Skeletal muscle tissue (tissue), 4 donors: ENCODE measurements around the gene MAGI1. TPM values are rescaled to one million over a fixed set of nuclear protein-coding genes. Genes with fewer than 3 reads are reported as not detected.

Experiments used
- H3K27ac ChIP-seq: one replicate; pipeline ENCODE4 v1.7.0; 2013; ENCODE audit warnings: mild to moderate bottlenecking, low read depth, low read length, inconsistent platforms
- H3K27me3 ChIP-seq, 3 donors: one replicate each; pipeline ENCODE4 v1.7.0; 2013; ENCODE audit warnings: low read length in 3 of 3; ENCODE audit not compliant: control insufficient read depth in 3 of 3, insufficient read depth in 3 of 3
- H3K36me3 ChIP-seq, 3 donors: one replicate each; pipeline ENCODE4 v1.7.0; 2013; ENCODE audit warnings: low read length in 3 of 3; ENCODE audit not compliant: control insufficient read depth in 3 of 3, insufficient read depth in 3 of 3
- H3K4me1 ChIP-seq, 3 donors: one replicate each; pipeline ENCODE4 v1.7.0; 2013; ENCODE audit warnings: low read length in 3 of 3, mild to moderate bottlenecking in 3 of 3; ENCODE audit not compliant: control insufficient read depth in 3 of 3, insufficient read depth in 3 of 3
- H3K4me3 ChIP-seq, 3 donors: one replicate each; pipeline ENCODE4 v1.7.0; 2013; ENCODE audit warnings: low read length in 3 of 3
- H3K9ac ChIP-seq, 3 donors: one replicate each; pipeline ENCODE4 v1.7.0; 2013; ENCODE audit warnings: low read length in 3 of 3, mild to moderate bottlenecking in 3 of 3, moderate library complexity in 2 of 3, low read depth in 1 of 3
- H3K9me3 ChIP-seq, 3 donors: one replicate each; pipeline ENCODE4 v1.7.0; 2013; ENCODE audit warnings: low read length in 3 of 3; ENCODE audit not compliant: control insufficient read depth in 3 of 3
- total RNA-seq: library from RNA; depleted of rRNA; stranded (reverse); fragments of >200 nt; gene quantifications from one replicate; pipeline ENCODE4 v1.2.3, GENCODE V29; 2014
- donor health status: Osteomylitis.

Gene MAGI1
- total RNA-seq, 1 donor from 2014 or later = 23.5 TPM

- H3K36me3 ChIP-seq = no peaks in the 10 kb centered on the region
- no peak overlapping the region for H3K27ac ChIP-seq
- H3K9me3 ChIP-seq = no peaks in the 10 kb centered on the region
- H3K4me1 ChIP-seq = no peaks in the 10 kb centered on the region
- H3K4me3 ChIP-seq = no peak overlapping the region
- no peak overlapping the region for H3K9ac ChIP-seq
- H3K27me3 ChIP-seq = no peaks in the 10 kb centered on the region
Observed at GRCh38 chr3:65678516-65678915, 360.2 kb downstream of the MAGI1 start.

GRCh38 chr3:65677486-65678010 is 361.2 kb downstream of the MAGI1 start:
- Histone ChIP-seq H3K4me1 (no peaks in the 10 kb centered on the region), H3K36me3 (no peaks in the 10 kb centered on the region), H3K9ac (no peak overlapping the region), H3K27ac (no peak overlapping the region), H3K9me3 (no peaks in the 10 kb centered on the region), H3K4me3 (no peak overlapping the region), H3K27me3 (no peaks in the 10 kb centered on the region)

- H3K9ac ChIP-seq = no peak overlapping the region
- H3K36me3 ChIP-seq = no peaks in the 10 kb centered on the region
- H3K9me3 ChIP-seq = no peaks in the 10 kb centered on the region
- H3K27me3 ChIP-seq = no peaks in the 10 kb centered on the region
- no peak overlapping the region for H3K27ac ChIP-seq
- no peaks in the 10 kb centered on the region for H3K4me1 ChIP-seq
- H3K4me3 ChIP-seq = no peak overlapping the region
Observed at GRCh38 chr3:65676580-65676979, 362.1 kb downstream of the MAGI1 start.

- Histone ChIP-seq H3K9ac (no peak overlapping the region), H3K9me3 (no peaks in the 10 kb centered on the region), H3K27me3 (no peaks in the 10 kb centered on the region), H3K27ac (no peak overlapping the region), H3K36me3 (no peaks in the 10 kb centered on the region), H3K4me3 (no peak overlapping the region), H3K4me1 (no peaks in the 10 kb centered on the region)
Observed at GRCh38 chr3:65675011-65675410, 363.7 kb downstream of the MAGI1 start.

GRCh38 chr3:65674226-65674625 is 364.5 kb downstream of the MAGI1 start:
- H3K4me1 ChIP-seq = no peaks in the 10 kb centered on the region
- H3K27ac ChIP-seq = no peak overlapping the region
- no peak overlapping the region for H3K9ac ChIP-seq
- H3K9me3 ChIP-seq = no peaks in the 10 kb centered on the region
- no peaks in the 10 kb centered on the region for H3K36me3 ChIP-seq
- H3K4me3 ChIP-seq = no peak overlapping the region
- no peaks in the 10 kb centered on the region for H3K27me3 ChIP-seq

- Histone ChIP-seq H3K27ac (no peak overlapping the region), H3K4me3 (no peak overlapping the region), H3K4me1 (no peaks in the 10 kb centered on the region), H3K36me3 (no peaks in the 10 kb centered on the region), H3K9me3 (no peaks in the 10 kb centered on the region), H3K9ac (no peak overlapping the region), H3K27me3 (no peaks in the 10 kb centered on the region)
Observed at GRCh38 chr3:65672871-65673815, 365.6 kb downstream of the MAGI1 start.

- Histone ChIP-seq H3K36me3 (no peaks in the 10 kb centered on the region), H3K27ac (no peak overlapping the region), H3K9me3 (no peaks in the 10 kb centered on the region), H3K4me1 (no peaks in the 10 kb centered on the region), H3K27me3 (no peaks in the 10 kb centered on the region), H3K4me3 (no peak overlapping the region), H3K9ac (no peak overlapping the region)
Observed at GRCh38 chr3:65672061-65672460, 366.7 kb downstream of the MAGI1 start.

GRCh38 chr3:65671004-65671403 is 367.7 kb downstream of the MAGI1 start:
- Histone ChIP-seq H3K4me3 (no peak overlapping the region), H3K27ac (no peak overlapping the region)

GRCh38 chr3:65669163-65669875 is 369.4 kb downstream of the MAGI1 start:
- Histone ChIP-seq H3K27me3 (no peaks in the 10 kb centered on the region), H3K9me3 (no peaks in the 10 kb centered on the region), H3K4me1 (no peaks in the 10 kb centered on the region), H3K27ac (no peak overlapping the region), H3K9ac (no peak overlapping the region), H3K4me3 (no peak overlapping the region), H3K36me3 (no peaks in the 10 kb centered on the region)

More at GRCh38 chr3:65671004-65671403, 367.7 kb downstream of the MAGI1 start:
- Histone ChIP-seq H3K9me3 (no peaks in the 10 kb centered on the region), H3K9ac (no peak overlapping the region), H3K36me3 (no peaks in the 10 kb centered on the region), H3K27me3 (no peaks in the 10 kb centered on the region), H3K4me1 (no peaks in the 10 kb centered on the region)

GRCh38 chr3:65667963-65668362 is 370.8 kb downstream of the MAGI1 start:
- H3K27ac ChIP-seq = no peak overlapping the region
- no peak overlapping the region for H3K9ac ChIP-seq
- no peaks in the 10 kb centered on the region for H3K4me1 ChIP-seq
- H3K36me3 ChIP-seq = no peaks in the 10 kb centered on the region
- no peaks in the 10 kb centered on the region for H3K9me3 ChIP-seq
- no peaks in the 10 kb centered on the region for H3K27me3 ChIP-seq
- no peak overlapping the region for H3K4me3 ChIP-seq
